HUES48 (cell line): Measurements from ENCODE around the gene NRG2.

Experiments
- H3K27ac ChIP-seq: one replicate; pipeline ENCODE4 v1.7.0; 2013; ENCODE audit warnings: low read depth, low read length, inconsistent platforms
- H3K27me3 ChIP-seq: 2 replicates; pipeline ENCODE4 v1.6.1; 2013; ENCODE audit warnings: mild to moderate bottlenecking, low read length; ENCODE audit not compliant: control insufficient read depth, insufficient read depth
- H3K36me3 ChIP-seq: 2 replicates; pipeline ENCODE4 v1.6.1; 2013; ENCODE audit warnings: low read length; ENCODE audit not compliant: control insufficient read depth, insufficient read depth
- H3K4me1 ChIP-seq: 2 replicates; pipeline ENCODE4 v1.6.1; 2013; ENCODE audit warnings: mild to moderate bottlenecking, low read length; ENCODE audit not compliant: control insufficient read depth, insufficient read depth
- H3K4me3 ChIP-seq: 2 replicates; pipeline ENCODE4 v1.5.1; 2013; ENCODE audit warnings: mild to moderate bottlenecking, low read depth, low read length
- H3K9ac ChIP-seq: 2 replicates; pipeline ENCODE4 v1.6.1; 2013; ENCODE audit warnings: mild to moderate bottlenecking, low read depth, low read length, moderate library complexity
- H3K9me3 ChIP-seq: 2 replicates; pipeline ENCODE4 v1.6.1; 2013; ENCODE audit warnings: low read length; ENCODE audit not compliant: control insufficient read depth, insufficient read depth

The NRG2 gene

GRCh38 chr5:139882316-139882715 lies 160.8 kb downstream of the NRG2 start:
- Histone ChIP-seq H3K4me1 (no peaks in the 10 kb centered on the region), H3K36me3 (no peaks in the 10 kb centered on the region), H3K9ac (no peak overlapping the region), H3K4me3 (no peak overlapping the region), H3K9me3 (no peaks in the 10 kb centered on the region), H3K27me3 (peaks cover 2% of the 10 kb centered on the region; the same call in 1 of the 2 replicates), H3K27ac (no peak overlapping the region)

DNA sequence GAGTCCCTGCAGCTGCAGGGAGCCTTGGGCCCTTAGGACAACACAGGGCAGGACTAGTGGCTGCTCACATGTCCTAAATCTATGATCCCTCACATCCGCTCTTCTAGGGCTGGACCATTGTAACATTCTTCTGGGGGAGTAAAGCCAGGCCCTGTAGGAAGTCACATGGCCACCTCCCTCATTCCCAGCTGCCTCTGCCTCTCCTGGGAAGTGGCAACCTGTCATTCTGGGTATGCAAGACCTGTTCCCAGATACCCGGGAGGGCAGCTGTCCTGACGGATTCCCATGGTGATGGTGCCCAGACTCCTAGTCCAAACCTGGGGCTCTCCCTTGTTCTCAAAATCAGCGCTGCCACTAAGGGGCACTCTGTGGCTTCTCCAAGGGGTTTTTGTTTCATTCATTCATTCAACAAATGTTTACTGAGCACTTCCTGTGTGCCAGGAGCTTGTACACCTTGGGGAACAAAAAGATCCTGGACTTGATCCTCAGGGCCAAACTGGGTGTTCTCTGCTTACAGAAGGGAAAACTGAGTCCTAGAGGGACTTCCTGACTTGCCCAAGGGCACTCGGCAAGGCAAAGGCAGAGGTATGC lies 161.9 kb downstream of the NRG2 start:
- no peaks in the 10 kb centered on the region for H3K4me1 ChIP-seq
- H3K9ac ChIP-seq = no peak overlapping the region
- H3K36me3 ChIP-seq = no peaks in the 10 kb centered on the region
- H3K27me3 ChIP-seq = no peaks in the 10 kb centered on the region
- no peak overlapping the region for H3K27ac ChIP-seq
- H3K4me3 ChIP-seq = no peak overlapping the region
- H3K9me3 ChIP-seq = no peaks in the 10 kb centered on the region

- no peaks in the 10 kb centered on the region for H3K4me1 ChIP-seq
- H3K27ac ChIP-seq = no peak overlapping the region
- no peak overlapping the region for H3K4me3 ChIP-seq
- H3K9me3 ChIP-seq = no peaks in the 10 kb centered on the region
- H3K9ac ChIP-seq = no peak overlapping the region
- H3K27me3 ChIP-seq = no peaks in the 10 kb centered on the region
- no peaks in the 10 kb centered on the region for H3K36me3 ChIP-seq
Measured at GRCh38 chr5:139880416-139881142, 162.5 kb downstream of the NRG2 start.

DNA sequence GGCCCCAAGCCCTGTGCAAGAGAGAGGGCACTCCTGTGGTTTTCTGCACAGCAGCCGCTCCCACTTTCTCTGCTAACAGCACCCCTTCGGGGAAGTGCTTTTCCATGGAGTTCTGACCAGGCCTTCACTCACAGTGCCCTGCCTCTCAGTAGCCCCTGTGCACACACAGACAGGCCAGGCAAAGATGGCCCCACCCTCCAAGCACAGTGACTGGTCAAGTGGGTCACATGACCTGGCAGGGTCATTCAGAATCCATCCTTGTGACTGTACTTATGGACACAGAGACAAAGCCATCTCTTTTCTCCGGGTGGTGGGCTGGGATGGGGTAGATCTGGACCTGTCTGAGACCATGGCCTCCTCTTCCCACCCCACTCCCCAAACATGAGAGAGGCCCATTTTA lies 165.0 kb downstream of the NRG2 start:
- Histone ChIP-seq H3K4me3 (no peak overlapping the region), H3K9me3 (no peaks in the 10 kb centered on the region), H3K27ac (no peak overlapping the region), H3K4me1 (peaks cover 5% of the 10 kb centered on the region), H3K36me3 (no peaks in the 10 kb centered on the region), H3K9ac (no peak overlapping the region), H3K27me3 (no peaks in the 10 kb centered on the region)

- no peak overlapping the region for H3K4me3 ChIP-seq
- no peak overlapping the region for H3K27ac ChIP-seq
- no peak overlapping the region for H3K9ac ChIP-seq
- no peaks in the 10 kb centered on the region for H3K36me3 ChIP-seq
- H3K9me3 ChIP-seq = no peaks in the 10 kb centered on the region
- H3K27me3 ChIP-seq = 0 out of 2 replicates have a peak, but pooled peaks cover 5% of the 10 kb centered on the region
- peaks cover 10% of the 10 kb centered on the region for H3K4me1 ChIP-seq
Measured at GRCh38 chr5:139877129-139877597, 165.9 kb downstream of the NRG2 start.

GRCh38 chr5:139875957-139876356 lies 167.1 kb downstream of the NRG2 start:
- Histone ChIP-seq H3K4me1 (peaks cover 10% of the 10 kb centered on the region), H3K36me3 (no peaks in the 10 kb centered on the region), H3K9me3 (no peaks in the 10 kb centered on the region), H3K4me3 (no peak overlapping the region), H3K27ac (no peak overlapping the region), H3K27me3 (0 out of 2 replicates have a peak, but pooled peaks cover 5% of the 10 kb centered on the region), H3K9ac (no peak overlapping the region)

GRCh38 chr5:139872851-139873794 lies 170.0 kb downstream of the NRG2 start:
- Histone ChIP-seq H3K4me1 (peaks cover 10% of the 10 kb centered on the region), H3K36me3 (no peaks in the 10 kb centered on the region), H3K4me3 (no peak overlapping the region), H3K9ac (no peak overlapping the region), H3K9me3 (no peaks in the 10 kb centered on the region), H3K27ac (no peak overlapping the region), H3K27me3 (0 out of 2 replicates have a peak, but pooled peaks cover 5% of the 10 kb centered on the region)

GRCh38 chr5:139872052-139872766 lies 170.9 kb downstream of the NRG2 start:
- Histone ChIP-seq H3K27ac (no peak overlapping the region), H3K9ac (no peak overlapping the region), H3K36me3 (no peaks in the 10 kb centered on the region), H3K27me3 (0 out of 2 replicates have a peak, but pooled peaks cover 5% of the 10 kb centered on the region), H3K9me3 (no peaks in the 10 kb centered on the region), H3K4me1 (peaks cover 10% of the 10 kb centered on the region), H3K4me3 (no peak overlapping the region)

- Histone ChIP-seq H3K36me3 (no peaks in the 10 kb centered on the region), H3K4me3 (no peak overlapping the region), H3K9me3 (no peaks in the 10 kb centered on the region), H3K9ac (no peak overlapping the region), H3K27ac (no peak overlapping the region), H3K27me3 (0 out of 2 replicates have a peak, but pooled peaks cover 5% of the 10 kb centered on the region), H3K4me1 (peaks cover 10% of the 10 kb centered on the region)
Measured at GRCh38 chr5:139871614-139872013, 171.5 kb downstream of the NRG2 start.

DNA sequence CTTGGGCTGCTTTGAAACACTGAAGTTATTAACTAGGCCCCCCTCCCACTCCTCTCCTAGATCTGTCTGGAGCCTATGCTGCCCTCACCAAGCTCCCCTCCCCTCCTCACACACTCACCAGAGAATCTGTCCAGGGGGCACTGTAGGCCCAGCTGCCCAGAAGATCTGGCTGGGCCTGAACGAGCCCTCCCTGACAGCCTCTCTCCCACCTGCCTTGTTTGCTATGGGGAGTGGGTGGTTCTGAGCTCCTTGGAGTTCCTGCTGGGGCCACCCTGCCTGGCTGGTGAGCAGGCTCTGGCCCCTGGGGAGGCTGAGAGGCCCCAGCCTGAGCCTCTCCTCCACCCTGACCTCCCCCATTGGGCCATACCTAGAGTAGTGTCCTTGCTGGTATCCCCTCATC lies 172.4 kb downstream of the NRG2 start:
- H3K27me3 ChIP-seq = peaks cover 5% of the 10 kb centered on the region; the same call in 1 of the 2 replicates
- peaks cover 10% of the 10 kb centered on the region for H3K4me1 ChIP-seq
- H3K4me3 ChIP-seq = no peak overlapping the region
- H3K36me3 ChIP-seq = no peaks in the 10 kb centered on the region
- no peak overlapping the region for H3K27ac ChIP-seq
- H3K9ac ChIP-seq = no peak overlapping the region
- H3K9me3 ChIP-seq = no peaks in the 10 kb centered on the region
